Dedifferentiated amniotic fluid mesenchymal stem cell (primary cell): Measurements from ENCODE around the gene MELTF.

Source experiments
- DNase-seq: peaks from one replicate; pipeline ENCODE4 v3.0.0-alpha.2; 2016; ENCODE audit errors: extremely low spot score

Gene MELTF

DNA sequence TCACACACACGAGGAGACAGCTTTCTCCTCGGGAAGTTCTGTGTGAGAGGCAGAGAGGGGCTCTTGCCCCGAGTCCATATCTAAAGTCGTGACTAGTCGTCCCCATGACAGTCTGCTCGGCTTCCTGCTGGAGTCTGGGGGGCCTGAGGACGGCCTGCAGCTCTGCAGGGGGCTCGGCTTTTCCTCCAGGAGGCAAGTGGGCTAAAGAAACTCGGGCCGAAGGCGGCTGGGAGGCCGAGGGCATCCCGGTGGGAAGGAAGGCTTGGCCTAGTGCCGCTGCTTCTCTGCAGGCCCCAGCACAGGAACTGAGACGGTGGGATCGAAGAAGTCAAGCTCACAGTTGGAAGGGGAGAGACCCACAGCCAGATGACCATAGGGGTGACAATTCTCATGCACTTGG, 35.6 kb downstream of the MELTF start:
- no peak for DNase-seq

DNA sequence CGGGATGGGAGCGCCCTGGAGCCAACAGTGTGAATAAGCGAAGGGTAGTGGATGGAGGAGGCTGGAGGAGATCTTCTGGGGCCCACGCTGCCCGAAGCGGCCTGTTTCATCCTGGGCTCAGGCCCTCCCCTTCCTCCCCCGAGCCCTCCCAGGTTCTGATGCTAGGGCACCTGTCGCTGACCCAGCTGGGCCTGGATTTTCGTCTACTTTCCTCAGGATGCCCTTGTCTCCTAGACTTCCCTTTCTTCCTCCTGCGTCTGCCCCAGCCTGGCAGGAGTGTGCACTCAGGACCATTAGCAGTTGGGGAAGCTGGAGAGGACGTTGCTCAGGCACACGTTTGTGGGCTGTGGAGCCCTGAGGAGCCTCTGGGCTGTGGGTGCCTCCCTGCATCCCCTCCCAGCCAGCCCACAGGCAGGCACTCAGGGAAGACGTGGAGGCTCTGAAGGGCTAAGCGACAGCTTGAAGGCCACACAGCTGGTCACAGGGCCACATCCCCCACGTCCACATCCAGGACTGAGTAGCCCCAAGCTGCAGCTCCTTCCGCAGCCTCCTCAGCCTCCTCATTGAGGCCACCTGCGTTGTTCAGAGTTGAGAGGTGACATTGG, 37.1 kb downstream of the MELTF start:
- DNase-seq = no peak

DNA sequence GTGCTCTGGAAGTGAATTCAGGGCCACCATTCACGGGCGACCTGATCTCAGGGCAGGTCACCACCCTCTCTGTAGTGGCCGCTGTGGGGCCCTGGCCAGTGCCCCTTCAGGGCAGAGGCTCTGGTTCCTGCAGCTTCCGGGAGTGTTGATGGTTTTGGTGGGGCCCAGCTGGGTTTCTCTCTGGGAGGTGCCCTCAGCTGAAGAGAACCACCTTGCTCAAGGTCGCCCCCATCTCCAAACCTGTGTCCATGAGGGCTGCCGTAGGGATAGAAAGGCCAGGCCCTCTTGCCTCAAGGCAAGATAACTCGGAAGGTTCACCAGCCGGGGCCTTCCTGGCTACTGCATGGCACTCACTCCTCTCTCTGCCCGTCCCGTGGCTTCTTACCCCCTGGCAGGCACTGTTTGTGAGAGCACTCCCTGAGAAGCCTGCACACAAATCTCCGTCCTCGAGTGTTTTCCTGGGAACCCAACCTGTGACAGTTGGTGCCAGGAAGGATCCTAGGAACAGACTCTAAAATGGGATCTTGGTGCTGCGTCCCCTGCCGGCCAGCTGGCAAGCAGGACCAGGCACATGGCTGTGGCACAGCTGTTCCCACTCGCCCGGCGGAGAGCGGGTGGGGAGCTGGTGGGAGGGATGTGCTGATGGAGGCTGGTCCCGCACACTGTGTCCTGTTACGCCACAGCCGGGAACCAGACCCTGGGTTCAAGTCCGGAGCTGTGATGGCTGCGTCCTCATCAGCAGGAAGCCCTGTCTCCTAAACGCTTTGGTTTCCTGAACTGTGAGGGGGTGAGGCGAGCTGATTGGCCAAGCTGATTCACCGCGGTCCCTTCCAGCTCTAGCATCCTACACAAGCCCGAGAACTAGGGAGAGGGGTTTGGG, 37.8 kb downstream of the MELTF start:
- no peak for DNase-seq

DNA sequence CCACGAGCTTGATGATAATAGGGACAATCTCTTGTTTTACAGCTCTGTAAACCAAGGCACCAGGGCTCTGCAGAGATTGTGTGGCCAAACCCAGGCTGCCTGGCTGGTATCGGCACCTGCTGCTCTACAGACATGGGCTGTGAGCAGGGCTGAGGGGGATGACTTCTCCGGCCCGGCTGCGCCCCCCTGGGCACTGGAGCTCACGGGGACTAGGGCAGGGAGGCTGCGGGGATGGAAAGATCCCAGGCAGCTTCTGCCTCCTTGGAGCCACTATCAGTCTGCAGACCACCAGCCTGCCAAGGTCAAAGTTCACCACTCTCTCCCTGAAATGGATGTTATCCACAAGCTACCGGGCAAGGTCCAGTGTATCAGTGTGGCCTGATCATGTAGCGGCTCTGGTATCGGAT, 39.0 kb downstream of the MELTF start:
- DNase-seq = no peak

DNA sequence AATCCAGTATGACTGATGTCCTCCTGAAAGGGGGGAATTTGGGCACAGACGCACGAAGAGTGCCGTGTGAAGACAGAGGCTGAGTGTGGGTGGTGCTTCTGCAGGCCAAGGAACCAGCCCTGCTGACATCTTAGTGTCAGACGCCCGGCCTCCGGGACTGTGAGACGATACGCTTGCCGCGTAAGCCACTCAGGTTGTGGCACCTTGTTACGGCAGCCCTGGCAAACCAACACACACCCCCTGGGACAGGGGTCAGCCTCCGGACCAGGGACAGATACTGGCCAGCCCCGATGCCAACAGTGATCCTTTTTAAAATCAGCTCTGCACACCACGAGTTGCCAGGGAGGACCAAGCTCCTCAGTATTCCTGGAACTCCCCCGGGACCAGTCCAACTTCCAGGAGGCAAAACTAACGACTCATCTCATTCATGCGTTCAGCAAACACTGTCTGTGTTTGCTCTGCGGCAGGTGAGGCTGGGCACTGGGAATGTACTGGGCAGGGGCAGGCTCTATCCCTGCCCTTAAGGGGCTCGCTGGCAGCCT, 39.8 kb downstream of the MELTF start:
- DNase-seq = no peak

DNA sequence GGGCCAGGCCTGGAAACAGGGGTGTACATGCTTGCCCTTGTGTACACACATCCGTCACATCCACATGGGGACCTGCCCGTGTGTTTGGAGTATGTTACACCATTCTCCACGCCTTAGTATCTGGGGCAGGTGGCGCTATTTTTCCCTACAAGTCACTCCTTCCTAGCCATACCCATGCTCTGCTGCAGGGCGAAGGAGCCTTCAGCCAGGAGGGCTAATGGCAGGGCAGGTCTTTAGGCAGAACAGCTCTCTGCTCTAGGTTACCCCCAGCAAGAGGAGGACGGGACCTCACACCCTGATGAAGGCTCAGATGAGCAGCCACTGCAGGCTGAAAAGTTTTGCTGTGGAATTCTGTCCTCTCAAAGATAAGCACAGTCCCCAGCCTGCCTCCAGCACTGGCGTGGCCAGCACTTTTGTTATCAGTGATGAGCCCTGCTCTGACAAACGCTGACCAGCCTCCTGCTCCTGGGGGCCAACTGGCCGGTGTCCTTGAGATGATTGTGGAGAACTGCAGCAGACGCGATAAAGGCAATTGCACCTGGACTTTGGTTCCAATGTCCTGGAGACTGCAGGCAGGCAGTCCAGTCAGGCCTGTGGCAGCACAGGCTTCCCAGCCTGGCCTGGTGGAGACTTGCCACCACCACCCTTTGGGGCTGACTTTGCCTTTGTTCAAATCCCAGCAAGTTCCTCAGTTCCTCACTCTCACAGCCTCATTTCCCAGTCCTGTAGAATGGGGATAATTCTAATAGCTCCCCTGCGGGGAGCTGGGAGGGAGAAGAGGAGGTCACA, 41.2 kb downstream of the MELTF start:
- DNase-seq = no peak

DNA sequence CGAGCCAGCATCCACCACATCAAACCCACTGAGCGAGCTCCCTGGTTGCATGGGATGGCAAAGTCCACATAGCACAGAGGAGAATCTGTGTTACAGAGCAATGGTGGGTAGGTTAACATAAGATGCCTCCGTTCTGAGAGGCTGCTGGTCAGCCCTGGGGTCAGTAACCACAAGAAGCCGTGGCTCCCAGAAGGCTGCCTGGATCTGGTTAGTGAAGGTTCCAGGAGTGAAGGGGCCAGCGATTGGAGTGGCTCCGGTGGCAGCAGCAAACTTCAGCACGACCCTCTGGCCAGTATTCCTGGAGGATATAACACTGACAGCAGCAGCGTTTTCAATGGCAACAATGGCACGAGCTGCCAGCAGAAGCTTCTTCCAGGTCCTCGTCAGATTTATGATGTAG, 42.6 kb downstream of the MELTF start:
- no peak for DNase-seq

DNA sequence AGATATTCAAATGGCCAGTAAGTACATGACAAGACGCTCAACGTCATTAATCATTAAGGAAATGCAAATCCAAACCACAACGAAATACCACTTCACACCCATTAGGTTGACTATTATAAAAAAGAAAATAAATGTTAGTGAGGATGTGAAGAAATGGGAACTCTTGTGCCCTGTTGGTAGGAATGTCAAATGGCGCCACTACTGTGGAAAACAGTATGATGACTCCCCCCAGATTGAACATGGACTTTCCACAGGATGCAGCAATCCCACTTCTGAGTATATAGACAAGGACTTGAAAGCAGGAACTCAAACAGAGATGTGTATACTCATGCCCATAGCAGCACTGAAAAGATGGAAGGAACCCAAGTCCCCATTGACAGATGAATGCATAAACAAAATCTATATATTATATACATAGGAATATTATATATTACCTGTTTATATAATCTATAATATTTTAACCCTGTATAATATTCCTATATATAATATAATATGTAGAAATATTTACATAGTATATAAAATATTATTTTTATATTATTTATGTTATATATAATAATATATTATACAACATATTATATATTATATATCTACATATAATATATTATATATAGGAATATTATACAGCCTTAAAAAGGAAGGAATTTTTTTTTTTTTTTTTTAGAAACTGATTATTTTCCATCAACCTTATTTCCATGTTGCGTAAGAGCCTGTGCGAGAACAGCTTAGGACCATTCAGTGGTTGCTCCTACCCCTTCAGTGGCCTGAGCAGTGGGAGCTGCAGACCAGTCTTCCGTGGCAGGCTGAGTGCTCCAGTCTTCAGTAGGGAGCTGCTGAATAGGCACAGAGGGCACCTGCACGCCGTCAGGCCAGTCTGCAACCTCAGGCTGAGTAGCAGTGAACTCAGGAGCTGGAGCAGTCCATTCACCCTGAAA, 43.4 kb downstream of the MELTF start:
- DNase-seq = no peak

DNA sequence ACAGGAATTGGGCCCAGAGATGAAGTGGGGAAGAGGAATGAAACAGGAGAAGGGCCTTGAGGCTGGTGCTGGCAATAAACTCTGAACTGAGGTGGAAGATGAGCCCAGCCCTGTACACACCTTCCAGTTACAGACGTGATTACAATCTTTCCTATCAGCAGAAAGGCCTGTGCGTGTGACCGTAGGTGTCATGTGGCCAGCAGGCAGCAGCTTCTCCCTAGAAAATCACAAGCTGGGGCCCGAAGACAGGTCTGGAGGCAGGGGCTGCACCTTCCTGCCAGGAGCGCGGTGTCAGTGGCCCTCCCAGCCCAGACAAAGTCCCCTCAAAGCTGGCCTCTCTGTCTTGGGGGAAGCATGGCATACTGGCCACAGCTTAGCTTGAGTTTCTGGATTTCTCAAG, 44.3 kb downstream of the MELTF start:
- no peak for DNase-seq

DNA sequence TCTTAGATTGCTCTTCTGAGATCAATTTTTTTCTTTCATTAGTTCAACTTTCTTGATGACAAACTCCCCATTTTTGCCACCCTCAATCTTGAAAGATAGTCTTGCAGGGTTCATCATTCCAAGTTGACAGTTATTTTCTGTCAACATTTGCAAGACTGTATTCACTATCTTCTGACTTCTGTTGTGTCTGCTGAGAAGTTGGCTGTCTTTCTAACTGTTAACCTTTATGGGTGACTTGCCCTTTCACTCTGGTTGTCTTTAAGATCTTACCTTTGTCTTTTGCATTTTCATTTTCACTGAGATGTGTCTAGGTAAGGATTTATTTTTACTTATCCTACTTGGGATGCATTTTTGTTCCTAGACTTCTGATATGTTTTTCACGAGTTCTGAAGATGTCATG, 46.4 kb downstream of the MELTF start:
- DNase-seq = no peak

DNA sequence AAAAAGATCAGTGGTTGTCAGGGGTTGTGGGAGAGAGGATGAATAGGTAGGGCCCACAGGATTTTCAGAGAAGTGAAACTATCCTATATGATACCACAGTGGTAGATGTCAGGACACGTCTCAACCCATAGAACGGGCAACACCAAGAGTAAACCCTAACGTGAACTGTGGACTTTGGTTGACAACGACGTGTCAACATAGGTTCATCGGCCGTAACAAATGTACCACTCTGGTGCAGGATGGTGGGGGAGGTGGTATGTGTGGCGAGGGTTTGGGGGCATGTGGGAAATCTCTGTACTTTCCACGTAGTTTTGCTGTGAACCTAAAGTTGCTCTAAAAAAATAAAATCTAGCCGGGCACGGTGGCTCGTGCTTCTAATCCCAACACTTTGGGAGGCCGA, 48.0 kb downstream of the MELTF start:
- DNase-seq = no peak

DNA sequence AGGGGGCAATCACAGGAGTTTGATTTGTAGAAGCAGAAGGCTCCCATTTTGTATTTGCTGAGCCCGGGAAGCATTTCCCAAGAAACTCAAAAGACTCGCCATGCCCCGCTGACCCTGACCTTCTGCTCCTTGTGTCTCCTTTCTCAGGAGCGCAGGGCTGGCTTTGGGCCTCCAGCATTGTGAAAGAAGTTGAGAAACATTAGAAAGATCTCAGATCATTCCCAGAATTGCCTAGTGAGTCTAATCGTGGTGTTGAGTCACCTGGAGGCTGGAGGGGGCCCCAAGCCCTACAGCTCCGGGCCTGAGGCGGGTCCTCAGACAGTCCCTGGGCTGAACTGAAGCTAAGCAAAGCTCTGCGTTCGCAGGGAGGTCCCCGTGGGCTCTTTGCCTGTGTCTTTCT, 50.1 kb downstream of the MELTF start:
- no peak for DNase-seq

DNA sequence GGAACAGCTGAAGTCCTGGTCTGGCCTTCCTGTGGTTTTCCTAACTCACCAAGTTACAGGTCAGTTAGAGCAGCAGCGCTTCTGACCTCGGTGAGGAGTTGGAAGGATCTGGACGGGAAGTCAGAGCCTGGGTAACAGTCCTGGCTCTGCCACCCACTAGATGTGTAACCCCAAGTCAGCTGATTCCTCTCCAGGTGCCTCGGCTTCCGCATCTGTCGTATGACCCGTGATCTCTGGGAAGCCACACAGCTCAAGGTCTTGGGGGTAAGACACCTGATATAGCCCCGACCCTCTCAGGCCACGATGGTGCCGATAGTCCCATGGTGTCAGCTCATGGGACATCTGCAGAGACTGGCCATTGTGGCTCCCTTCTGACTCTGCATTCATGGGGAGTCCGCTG, 52.7 kb downstream of the MELTF start:
- DNase-seq = no peak

DNA sequence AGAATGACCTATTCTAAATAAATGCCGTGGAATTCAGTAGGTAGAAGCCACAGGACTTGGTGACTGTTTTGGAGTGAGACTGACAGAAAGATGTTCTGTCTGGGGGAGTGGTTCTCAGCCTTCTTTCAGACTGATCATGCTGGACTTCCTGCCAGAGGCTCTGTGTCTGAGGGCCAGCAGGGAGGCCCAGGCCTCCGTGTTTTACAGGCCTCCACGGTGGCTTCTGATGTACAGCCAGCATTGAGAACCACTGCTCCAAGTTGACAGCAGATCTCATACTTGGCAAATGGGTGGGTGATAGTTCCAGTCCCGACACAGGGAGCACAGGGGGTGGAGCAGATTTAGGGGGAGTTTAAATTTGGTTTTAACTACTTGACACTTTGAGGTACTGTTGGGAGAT, 54.3 kb downstream of the MELTF start:
- no peak for DNase-seq

DNA sequence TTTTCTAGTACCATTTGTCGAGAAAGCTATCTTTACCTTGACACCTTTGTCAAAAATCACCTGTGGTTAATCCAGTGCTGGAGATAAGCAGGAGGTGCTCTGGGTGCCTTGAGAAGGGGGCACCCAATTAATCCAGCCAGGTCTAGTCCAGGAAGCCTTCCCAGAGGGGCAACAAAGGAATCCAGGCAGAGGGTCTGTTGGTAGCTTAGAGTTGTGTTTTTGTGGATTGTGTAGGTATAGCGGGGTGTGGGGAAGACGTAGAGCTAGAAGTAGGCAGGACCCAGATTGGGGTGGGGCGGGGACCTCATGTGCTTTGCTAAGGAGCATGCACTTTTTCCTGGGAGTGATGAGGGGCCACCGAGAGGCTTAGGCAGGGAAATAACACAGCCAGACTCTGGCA, 55.0 kb downstream of the MELTF start:
- DNase-seq = no peak

DNA sequence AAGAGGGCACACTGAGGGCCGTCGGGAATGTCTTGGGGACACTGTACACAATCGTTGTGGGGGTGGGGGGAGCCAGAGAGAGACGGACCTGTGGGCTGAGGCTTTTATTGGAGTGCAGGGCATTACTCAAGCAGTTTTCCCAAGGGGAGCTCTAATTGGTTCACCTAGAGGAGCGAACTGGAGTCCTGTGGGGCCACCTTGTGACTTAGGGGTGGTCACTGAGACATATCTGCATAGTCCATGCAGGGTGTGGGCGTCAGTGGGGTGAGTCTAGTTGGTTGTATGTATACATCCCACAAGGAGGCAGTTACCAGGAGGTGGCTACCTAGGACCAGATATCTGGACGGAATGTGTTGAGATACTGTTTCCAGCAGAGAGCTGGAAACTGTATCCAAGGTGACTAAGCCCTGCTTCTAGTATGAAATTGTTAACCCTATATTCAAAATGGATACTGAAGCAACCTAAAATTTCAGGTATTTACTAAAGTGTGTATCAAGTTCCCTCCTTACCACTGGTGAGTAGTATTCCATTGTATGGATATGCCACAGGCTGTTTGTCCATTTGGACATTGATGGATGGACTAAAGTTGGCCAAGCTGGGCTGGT, 58.4 kb downstream of the MELTF start:
- no peak for DNase-seq

DNA sequence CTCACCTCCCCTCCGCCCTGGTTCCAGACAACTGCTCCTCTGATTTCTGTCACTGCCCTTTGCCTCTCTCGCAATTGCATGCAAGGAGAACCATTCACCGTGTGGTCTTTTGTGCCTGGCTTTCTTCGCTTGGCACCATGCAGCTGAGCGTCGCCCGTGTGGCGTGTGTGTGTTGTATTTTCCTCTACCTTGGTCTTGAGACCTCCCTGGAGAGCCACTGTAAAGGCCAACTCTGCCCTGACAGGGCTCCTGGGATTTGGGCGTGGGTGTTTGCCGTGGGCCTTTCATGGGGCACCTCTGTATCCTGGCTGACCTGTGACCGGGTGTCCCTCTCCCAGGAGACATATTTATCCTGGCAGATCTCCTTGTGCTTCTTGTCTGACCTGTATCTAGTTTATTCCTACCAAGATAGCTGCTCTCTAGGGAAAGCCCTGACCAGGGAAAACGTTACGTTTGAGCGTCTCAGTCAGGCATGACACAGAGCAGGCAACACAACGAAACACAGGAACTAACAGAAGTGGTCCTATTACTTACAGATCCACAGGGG, 59.0 kb downstream of the MELTF start:
- no peak for DNase-seq

DNA sequence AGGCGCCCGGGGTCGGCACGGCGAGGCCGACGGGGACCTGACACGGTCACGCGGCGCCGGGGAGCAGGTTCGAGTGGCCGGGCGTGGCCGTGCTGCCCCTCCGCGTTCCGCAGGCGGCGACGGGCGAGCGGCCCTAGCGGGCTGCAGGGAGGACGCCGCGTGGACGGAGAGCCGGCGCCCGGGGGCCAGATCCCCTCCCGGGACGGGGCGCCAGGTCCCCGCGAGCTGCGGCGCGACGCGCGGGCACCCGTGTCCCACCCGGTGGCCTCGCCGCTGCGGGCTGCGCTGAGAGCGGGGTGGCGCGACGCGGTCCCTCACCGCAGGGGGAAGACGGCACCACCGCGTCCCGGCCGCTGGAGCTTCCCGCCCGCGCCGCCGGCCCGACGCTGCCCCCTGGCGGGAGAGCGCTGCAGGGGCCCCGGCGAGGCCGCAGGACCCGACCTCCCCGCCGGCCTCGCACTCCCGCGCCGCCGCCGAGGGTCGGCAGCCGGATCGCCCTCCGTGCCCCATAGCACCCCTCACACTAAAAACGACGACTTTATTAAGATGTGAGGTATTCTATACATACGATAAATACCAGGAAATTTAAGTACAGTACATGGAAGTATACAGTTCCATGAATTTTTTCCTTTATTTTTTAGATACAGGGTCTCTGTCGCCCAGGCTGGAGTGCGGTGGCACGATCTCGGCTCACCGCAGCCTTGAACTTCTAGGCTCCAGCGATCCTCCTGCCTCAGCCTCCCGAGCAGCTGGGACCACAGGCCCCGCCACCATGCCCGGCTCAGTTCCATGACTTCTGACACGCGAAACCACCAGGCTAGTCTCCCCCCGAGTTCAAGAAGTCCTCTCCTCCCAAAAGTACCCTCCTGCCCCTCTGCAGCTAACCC, 59.7 kb downstream of the MELTF start:
- no peak for DNase-seq

DNA sequence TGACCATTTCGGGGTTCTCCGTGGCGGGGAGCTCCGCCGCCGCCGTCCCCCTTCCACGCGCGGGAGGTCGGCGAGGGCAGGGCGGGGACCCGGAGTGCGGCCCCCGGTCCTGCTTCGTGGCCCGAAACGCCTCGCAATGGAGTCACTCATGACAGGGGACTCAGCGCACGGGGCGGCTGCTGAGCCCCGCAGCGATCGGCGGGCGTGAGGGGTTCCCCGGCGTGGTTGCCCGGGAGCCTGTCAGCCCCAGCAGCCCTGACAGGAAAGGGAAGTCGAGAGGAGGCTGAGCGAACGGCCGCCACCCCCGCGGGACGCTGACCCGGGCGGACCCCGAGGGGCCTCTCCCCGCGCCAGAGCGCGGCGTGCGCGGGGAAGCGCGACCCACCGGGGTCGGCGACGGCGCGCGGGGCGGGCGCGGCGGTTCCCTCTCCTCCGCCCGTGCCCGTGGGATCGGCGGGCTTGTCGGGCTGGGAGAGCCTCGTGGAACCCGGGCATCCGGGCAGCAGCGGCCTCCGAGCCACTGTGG, 60.4 kb downstream of the MELTF start:
- no peak for DNase-seq
